Hematopoietic multipotent progenitor cell (in vitro differentiated cells): ENCODE measurements around the gene DNAH8. TPM values are rescaled to one million over a fixed set of nuclear protein-coding genes. Genes with fewer than 3 reads are reported as not detected.
"Not testable (repeated sequence)": the region's sequence is repeated elsewhere in the genome, so short reads cannot be mapped to it uniquely, and the experiment has no call there.

Source experiments
- DNase-seq, 3 donors: peaks; one replicate each; pipeline ENCODE4 v3.0.0-alpha.2; 2011 to 2015; ENCODE audit warnings: low read depth in 2 of 3, low spot score in 2 of 3
- total RNA-seq: library from RNA; depleted of rRNA; stranded (reverse); fragments of >200 nt; gene quantifications from one replicate; pipeline ENCODE4 v1.2.3, GENCODE V29; 2012

Gene DNAH8
- total RNA-seq, 1 donor: not detected

DNA sequence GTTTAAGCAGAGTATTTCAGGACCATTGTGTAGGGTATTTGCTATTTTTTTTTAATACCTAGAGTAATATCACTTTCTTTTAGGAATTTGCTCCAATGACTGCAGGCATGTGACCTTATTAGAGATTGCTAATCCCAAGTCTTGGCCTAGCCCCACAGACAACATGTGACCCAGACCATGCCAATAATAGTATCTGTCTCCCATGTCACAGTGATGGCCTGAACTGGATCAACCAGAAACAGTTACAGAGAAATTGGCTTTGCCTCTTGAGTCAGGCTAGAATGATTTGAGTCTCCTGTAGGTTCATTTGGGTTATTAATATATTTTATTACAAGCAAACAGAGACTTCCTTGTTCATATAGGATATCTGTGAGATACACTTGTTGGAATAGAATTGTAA, 116.8 kb downstream of the DNAH8 start:
- DNase-seq: no peak

DNA sequence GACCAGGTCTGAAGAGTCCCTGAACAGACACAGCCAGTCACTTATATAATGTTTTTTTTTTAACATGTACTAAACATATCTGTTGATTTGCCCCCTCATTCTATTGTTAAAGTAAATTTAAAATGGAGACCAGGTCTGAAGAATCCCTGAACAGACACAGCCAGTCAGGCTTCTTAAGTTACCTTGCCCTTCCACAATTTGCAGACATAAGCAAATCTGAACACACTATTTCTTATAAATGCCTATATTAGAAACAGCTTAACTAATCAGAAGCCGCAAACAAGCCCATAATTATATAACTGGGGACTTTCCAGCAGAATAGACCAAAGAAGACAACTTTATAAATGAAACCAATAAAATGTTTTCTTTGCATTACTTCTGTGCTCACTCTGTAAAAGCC, 118.2 kb downstream of the DNAH8 start:
- DNase-seq: no peak

DNA sequence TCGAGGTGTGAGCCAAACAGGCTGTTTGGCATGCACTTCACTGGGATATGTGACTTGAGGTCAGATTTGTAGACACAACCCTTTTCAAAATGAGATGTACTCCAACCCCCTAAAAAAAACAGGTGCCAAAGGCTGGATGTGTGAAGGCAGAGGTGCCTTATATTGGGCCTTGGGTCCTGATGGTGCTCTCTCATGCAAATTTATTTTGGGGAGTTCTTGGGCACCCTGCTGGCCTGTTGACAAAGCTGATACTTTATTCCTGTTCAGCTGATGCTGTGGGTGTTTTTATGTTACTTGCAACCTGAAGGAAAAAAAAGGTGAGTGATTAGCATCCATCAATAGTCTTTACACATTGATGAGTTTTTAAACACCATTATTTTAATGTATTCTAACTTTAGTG, 121.5 kb downstream of the DNAH8 start:
- no peak for DNase-seq

DNA sequence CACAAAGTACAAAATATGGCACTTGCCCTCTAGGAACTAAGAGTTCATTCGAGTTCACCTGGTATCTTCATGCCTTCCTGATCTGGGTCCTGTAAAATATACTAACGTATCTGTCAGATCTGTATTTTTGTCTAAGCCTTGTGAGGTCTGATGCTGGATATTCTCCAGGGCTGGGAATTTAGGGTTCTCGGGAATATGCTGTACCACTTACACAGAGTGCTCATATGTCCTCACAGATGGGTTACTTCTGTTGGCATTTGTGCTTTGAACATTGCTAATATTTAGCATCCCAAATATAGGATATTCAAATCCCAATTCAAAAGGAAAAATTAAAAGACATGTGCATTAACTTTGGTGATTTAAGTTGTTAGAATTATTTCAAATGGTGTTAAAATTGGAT, 122.0 kb downstream of the DNAH8 start:
- no peak for DNase-seq

DNA sequence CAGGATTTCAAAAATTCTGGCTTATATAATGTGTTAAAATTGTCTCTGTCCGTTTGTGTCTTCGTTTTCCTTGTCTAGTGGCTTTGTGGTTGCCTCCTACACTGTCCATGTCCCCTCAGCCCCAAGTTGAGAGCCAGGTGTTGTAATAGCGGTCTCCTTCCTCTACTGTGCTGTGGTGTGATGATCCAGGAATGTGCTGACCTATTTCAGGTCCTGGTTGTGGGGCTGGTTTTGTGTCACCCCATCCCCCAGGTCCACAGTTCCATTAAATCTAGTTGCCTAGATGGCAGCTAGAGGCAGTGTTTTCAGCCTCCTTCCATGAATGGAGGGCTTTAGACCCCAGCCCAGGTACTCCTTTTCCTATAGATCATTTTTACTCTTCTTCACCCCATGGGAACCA, 128.7 kb downstream of the DNAH8 start:
- no peak for DNase-seq

DNA sequence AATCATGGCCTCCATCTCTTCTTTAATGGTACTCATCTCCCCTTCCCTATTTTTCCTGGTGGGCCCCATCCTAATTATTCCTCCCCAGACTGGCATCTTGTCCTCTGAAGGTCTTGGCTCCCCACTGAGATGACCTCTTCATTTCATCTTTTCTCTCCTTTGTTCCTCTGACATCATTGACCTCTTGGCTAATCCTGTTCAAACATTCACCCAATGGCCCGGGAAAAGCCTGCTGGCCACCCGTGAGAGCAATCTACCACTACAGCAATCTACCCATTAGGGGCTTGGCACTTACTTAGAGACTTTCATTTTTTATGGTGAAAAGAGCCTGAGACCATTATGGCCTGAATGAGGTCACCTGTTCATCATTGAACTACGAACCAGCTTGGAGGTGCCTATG, 130.8 kb downstream of the DNAH8 start:
- no peak for DNase-seq

DNA sequence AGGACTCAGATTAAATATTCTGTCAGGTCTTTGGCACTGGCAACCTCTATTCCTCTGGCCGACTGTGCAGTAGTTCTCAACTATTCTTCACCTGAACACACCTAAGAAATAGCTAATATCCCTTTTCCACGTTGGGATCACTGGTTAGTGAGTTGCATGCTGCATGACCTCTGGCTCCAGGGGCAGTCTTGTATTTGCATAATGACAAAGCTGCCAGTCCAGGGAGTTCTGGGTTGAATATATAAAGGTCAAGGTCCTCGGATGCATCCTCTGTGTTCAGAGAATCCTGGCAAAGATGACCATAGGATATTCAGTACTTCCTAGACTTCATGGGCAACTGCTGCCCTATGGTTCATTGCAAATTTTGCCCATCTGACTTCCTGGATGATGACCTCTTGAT, 131.2 kb downstream of the DNAH8 start:
- no peak for DNase-seq

DNA sequence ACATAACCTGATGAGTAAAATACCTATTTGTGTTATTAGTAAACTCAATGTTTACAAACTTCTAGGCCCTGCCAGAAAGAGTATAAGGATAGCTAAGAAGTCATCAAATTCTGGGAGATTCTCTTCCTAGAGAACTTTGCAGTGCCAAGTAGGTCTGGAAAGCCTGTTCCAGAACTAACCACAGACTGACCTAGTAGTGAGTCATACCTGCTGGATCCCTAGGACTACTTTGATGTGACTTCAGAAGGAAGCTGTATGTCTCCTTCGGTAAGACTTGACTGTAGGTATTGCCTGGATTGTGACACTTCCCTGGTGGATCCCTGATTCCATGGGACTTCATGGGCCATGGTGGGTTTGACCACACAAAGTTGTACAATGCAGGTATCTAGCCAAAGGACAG, 131.7 kb downstream of the DNAH8 start:
- DNase-seq: no peak

DNA sequence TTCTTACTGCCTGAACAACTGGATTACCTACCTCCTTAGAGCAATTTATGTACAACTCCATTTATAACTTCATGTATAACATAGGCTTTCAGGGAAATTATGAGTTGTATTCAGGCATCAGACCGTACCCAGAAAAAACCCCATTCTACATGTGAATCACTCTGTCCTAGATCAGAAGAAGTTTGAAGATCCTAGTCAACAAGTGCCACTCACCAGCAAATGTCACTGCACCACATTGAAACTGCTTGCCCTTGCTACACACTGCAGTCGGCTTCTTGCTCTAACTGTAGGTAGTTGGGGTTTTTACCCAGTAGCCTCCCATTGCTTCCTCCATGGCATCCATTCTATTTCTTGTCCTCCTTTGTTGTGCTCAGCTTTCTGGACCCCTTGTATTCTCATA, 132.4 kb downstream of the DNAH8 start:
- DNase-seq: no peak

DNA sequence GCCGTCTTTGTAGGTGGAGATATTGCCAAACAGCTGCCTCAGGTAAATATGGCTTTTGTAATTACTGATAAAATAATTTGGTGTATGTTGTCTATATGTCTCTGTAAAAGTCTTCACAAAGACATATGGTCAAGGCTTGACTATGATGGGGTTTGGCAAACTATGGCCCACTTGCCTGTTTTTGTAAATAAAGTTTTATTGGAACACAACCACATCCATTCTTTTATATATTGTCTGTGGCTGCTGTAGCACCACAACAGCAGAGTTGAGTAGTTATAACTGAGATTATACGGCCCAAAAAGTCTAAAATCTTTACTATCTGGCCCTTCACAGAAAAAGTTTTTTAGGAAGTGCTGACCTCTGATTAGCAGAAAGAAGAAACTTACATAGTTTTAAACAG, 133.6 kb downstream of the DNAH8 start:
- DNase-seq: no peak

DNA sequence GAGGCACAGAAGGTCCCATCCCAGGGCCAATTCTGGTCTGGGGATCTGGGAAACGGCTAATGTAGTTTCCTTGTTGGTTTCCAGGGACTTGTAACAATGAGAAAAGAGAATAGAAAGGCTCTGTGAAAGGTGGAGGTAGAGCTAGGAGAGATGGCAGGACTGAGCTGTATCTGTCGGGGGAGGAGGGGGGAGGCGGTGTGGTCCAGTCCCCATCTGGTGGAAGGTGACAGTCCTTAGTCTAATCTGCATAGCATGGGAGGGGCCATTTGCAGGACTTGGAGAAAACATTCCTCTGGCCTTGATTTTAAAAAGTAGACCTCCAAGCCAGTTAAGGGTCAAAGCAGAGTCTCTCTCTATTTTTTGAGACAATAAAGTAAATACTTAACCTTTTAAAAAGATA, 137.1 kb downstream of the DNAH8 start:
- DNase-seq: no peak

DNA sequence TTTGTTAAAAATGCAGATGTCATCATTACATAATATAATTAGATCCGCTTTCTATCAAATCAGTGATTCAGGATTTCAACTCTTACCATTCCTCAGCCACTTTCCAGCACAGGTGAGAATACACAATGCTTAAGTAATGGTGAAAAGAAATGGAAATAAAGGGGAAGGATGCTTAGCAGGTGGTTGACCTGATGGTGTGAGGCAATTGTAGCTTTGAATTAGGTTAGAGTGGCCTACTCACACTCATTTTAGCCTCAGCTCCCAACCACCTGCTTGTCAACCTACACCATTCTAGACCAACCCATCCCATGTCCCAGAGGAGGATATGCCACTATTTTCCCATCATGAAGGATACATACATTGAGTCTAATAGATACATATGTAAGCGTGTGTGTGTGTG, 138.1 kb downstream of the DNAH8 start:
- DNase-seq: no peak

DNA sequence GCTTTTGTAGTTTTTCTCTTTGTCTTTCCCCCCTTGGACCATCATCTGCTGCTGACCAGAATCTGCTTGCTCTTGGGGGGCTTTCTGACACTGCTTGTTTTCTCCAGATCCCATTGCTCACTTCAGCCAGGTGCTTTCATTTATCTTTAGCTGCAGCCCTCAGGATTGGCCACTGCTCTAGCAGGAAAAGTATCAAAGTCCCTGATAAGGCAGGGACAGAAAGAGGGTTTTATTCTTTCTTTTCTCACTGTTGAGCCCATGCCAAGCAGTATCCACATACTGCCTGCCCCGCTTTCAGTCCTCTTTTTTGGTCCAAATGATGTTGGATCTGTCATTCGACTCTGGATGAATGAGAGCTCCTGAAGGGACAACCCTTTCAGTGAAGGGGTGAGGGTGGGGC, 141.4 kb downstream of the DNAH8 start:
- DNase-seq: no peak

DNA sequence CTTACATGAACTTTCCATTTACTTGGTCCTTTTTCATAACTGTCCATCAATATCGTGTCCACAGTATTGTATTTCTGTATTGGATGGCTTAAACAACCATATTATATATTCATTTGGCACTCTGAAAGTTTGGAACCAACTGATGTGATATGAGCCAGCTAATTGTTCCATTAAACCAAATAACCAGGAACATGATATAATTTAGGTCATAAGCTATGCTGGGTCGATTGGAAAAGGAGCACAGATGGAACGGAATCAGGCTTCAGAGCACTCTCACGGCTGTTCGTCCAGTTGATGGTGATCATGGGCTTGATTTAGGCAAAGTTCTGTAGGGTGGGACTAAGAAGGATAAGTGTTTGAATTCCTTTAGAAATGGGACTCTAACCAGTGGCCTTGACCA, 142.7 kb downstream of the DNAH8 start:
- DNase-seq: no peak

DNA sequence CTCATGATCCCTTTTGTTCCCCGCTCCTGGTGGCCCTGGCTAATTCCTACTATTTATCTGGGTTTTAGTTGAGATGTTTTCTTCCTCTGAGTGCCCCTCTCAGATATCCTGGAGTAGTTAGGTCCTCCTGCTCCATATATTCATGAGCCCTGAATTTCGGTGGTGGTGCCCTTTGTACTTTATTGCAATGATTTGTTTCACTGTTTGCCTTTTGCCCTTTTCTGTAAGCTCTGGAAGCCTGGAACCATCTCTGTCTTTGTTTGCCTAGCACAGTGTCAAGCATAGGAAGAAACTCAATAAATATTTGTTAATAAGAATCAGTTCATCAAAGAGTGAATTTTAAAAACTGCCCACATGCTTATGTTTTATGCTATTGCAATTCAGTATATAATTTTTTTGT, 144.9 kb downstream of the DNAH8 start:
- DNase-seq: no peak

DNA sequence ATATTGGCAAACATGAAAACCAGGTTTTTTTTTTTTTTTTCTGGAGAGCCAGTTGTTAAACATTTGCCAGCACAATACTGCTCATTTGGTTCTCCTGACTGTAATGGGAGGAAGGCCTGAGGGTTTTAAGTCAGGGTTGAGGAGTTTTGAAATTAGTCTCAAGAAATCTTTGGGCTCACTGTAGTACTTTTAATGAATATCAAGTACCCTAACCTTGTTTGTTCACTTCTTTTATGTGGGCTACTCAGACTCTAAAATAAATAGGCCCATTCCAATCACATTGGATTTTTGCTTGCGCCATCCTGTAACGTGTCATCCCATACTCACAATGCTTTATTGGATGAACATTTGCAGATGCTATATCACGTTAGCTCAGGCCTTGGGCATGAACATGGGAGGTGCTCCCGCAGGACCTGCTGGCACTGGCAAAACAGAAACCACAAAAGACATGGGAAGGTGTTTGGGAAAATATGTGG, 146.9 kb downstream of the DNAH8 start:
- no peak for DNase-seq

DNA sequence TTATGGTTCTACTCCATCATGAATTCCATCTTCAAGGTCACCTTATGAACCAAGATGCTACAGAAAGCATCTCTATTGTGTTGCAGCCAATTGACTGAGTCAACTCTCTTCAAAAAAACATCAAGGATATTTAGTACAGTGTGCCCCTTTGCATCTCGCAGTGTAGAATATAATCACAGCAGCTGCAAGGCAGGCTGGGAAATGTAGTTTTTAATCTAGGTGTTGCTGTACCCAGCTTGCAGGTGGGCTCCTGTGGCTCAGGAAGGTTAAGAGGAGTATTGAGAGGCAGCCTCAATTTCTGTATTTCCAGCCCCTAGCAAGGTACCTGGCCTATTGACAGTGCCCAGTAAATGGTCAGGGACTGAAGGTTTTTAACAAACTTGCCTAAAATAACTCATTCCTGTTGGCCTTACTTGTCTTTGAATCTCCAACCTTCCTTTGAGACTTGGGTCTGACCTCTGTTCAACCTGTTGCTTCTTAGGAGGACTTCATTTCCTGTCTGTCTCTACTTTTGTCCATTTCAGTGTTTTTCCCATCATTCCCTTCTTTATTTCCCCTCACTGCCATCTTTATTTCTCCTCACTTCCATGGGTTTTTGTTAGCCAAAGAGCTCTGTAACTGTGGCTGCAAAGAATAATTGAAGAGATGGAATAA, 150.5 kb downstream of the DNAH8 start:
- no peak for DNase-seq

DNA sequence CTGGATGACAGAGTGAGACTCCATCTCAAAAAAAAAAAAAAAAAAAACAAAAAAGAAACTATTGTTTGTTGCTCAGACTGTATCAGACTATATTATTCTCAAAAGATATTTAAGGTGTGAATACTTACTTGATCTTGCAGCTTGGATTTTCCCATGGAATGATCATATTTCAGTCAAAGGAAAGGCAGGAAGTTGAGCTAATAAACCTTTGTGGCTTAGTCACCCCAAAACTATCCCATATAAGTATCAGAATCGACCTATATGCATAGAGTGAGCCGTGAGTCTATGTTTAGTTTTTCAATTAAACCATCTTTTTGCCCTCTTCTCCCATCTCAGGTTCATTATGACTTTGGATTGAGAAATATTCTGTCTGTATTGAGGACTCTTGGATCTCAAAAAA, 152.6 kb downstream of the DNAH8 start:
- DNase-seq: no peak

DNA sequence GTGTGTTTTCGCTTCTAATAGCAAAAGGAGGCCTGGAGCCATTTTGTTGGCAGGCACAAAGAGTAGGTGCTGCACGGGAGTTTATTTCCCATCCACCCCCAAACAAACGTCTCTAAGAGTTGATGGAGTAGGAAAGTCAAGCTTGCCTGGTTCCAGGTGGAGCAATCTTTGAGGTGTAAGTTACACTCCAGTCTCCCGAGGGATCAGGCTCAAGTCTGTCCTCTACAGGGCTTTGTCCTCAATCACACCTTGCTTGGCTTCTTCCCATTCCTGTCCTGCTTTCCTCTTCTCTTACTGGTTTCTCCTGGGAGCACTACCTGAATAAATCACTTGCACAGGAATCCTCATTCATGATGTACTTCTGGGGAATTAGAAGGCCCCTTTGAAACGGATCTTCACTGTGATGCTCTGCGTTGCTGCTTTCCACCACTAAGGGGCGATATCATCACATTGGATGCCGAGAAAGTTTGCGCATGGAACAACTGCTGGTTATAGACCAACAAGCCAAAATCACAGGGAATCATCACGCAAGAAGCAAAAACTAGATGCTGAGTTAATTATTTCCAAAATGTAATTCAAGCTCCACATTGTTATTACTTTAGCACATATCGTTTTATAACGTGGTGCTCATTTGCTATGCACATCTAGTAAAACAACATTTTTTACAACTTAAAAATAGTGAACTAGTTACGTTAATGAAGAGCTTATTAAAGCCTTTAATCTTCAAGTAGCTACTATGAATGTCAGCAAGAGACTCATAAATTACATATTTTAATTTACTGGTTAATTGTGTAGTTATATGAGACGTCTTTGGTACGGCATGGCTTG, 156.8 kb downstream of the DNAH8 start:
- DNase-seq: peak; percentile 24 to 68 (median 38)

DNA sequence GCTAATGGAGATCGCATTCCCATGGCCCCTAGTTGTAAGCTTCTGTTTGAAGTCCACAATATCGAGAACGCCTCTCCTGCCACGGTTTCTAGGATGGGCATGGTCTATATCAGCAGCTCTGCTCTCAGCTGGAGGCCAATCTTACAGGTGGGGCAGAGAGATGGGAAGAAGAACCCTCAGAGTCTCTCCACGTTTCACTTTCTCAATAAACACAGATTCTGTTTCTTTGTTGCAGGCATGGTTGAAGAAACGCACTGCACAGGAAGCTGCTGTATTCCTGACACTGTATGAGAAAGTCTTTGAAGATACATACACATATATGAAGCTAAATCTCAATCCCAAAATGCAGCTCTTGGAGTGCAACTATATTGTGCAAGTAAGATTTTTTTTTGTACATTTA, 157.9 kb downstream of the DNAH8 start:
- DNase-seq: no peak

DNA sequence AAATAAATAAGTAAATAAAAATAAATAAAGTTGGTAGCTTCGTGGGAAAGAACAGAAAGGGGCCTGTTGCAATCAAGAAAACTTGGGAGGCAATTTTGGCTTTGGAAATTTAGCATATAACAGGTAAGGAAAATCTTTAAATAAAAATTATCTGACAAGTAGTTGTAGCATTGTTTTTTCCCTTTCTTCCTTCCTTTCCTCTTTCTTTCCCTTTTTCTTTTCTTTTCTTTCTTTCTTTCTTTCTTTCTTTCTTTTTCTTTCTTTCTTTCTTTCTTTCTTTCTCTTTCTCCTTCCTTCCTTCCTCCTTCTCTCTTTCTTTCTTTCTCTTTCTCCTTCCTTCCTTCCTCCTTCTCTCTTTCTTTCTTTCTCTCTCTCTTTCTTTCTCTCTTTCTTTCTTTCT, 158.7 kb downstream of the DNAH8 start:
- not testable (repeated sequence) for DNase-seq

DNA sequence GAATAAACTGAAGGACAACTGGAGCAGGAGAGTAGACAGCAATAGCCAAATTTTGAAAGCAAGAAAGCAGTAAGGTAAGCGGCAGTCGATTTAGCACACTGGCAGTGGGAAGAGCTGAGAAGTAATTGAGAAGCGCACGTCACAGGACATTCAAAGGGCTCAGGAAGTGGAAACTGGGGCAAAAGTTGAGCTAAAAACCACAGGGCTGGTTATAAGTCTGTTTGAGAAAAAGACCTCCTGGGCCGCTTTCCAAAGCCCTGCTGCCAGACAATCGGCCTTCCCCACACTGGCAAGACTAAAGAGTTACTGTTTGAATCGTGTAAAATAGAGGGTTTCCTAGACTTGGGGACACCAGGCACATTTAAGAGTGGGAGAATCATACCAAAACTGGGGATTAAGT, 161.4 kb downstream of the DNAH8 start:
- DNase-seq: peak; percentile 14 to 58 (median 29)
